Mesenchymal stem cell (in vitro differentiated cells and primary cell): Measurements from ENCODE around the gene ADAMTSL1.

Experiments used
- DNase-seq: peaks from one replicate; pipeline ENCODE4 v3.0.0-alpha.2; 2013
- H2AFZ ChIP-seq: one replicate; pipeline ENCODE4 v1.6.1; 2013; ENCODE audit warnings: low read depth, mild to moderate bottlenecking, control low read depth, inconsistent platforms, low read length, moderate library complexity
- H2AK5ac ChIP-seq: 2 replicates; pipeline ENCODE4 v1.6.1; 2013; ENCODE audit warnings: low read length, moderate library complexity, mild to moderate bottlenecking, inconsistent platforms; ENCODE audit not compliant: severe bottlenecking
- H2BK120ac ChIP-seq: one replicate; pipeline ENCODE4 v1.6.1; 2013; ENCODE audit warnings: low read depth, mild to moderate bottlenecking, inconsistent platforms, low read length, moderate library complexity
- H2BK12ac ChIP-seq, 2 experiments: one replicate each; pipeline ENCODE4 v1.6.1; 2013; ENCODE audit warnings: inconsistent platforms in 2 of 2, low read length in 2 of 2, mild to moderate bottlenecking in 2 of 2, moderate library complexity in 2 of 2, control low read depth in 1 of 2
- H2BK15ac ChIP-seq: one replicate; pipeline ENCODE4 v1.6.1; 2013; ENCODE audit warnings: mild to moderate bottlenecking, low read depth, inconsistent platforms; ENCODE audit not compliant: poor library complexity, severe bottlenecking
- H2BK5ac ChIP-seq: 2 replicates; pipeline ENCODE4 v1.6.1; 2013; ENCODE audit warnings: low read depth, mild to moderate bottlenecking, low read length, control low read depth, inconsistent platforms; ENCODE audit not compliant: poor library complexity, severe bottlenecking
- H3K14ac ChIP-seq, 2 experiments: one replicate each; pipeline ENCODE4 v1.6.1; 2013; ENCODE audit warnings: inconsistent platforms in 2 of 2, low read length in 2 of 2, control low read depth in 1 of 2, mild to moderate bottlenecking in 1 of 2, moderate library complexity in 1 of 2
- H3K18ac ChIP-seq, 2 experiments: one replicate each; pipeline ENCODE4 v1.6.1; 2013; ENCODE audit warnings: inconsistent platforms in 2 of 2, low read length in 2 of 2, control low read depth in 1 of 2, low read depth in 1 of 2, mild to moderate bottlenecking in 1 of 2
- H3K23ac ChIP-seq, 2 experiments: one replicate each; pipeline ENCODE4 v1.6.1; 2013; ENCODE audit warnings: inconsistent platforms in 2 of 2, low read length in 2 of 2, mild to moderate bottlenecking in 2 of 2, moderate library complexity in 2 of 2, control low read depth in 1 of 2
- H3K27ac ChIP-seq: 2 replicates; pipeline ENCODE4 v1.5.1; 2013; ENCODE audit warnings: mild to moderate bottlenecking, moderate library complexity, low read length, control low read depth, inconsistent platforms; ENCODE audit not compliant: poor library complexity, severe bottlenecking
- H3K27me3 ChIP-seq, 2 experiments: 2 replicates each; pipeline versions ENCODE4 v1.6.1 to v1.7.0; 2013; ENCODE audit warnings: low read length in 2 of 2, mild to moderate bottlenecking in 2 of 2, moderate library complexity in 2 of 2, control low read depth in 1 of 2, inconsistent platforms in 1 of 2; ENCODE audit not compliant: control insufficient read depth in 1 of 2, insufficient read depth in 1 of 2
- H3K36me3 ChIP-seq, 2 experiments: 2 replicates each; pipeline versions ENCODE4 v1.6.1 to v1.7.0; 2013; ENCODE audit warnings: low read length in 2 of 2, control low read depth in 1 of 2, inconsistent platforms in 1 of 2, low read depth in 1 of 2, mild to moderate bottlenecking in 1 of 2; ENCODE audit not compliant: insufficient read depth in 2 of 2, control insufficient read depth in 1 of 2
- H3K4ac ChIP-seq, 2 experiments: one replicate each; pipeline ENCODE4 v1.6.1; 2013; ENCODE audit warnings: inconsistent platforms in 2 of 2, low read length in 2 of 2, mild to moderate bottlenecking in 2 of 2, moderate library complexity in 2 of 2, control low read depth in 1 of 2, low read depth in 1 of 2
- H3K4me1 ChIP-seq: 2 replicates; pipeline ENCODE4 v1.6.1; 2013; ENCODE audit warnings: low read depth, low read length, control low read depth; ENCODE audit not compliant: control insufficient read depth, insufficient read depth
- H3K4me2 ChIP-seq: 2 replicates; pipeline ENCODE4 v1.6.1; 2013; ENCODE audit warnings: low read length, mild to moderate bottlenecking, inconsistent platforms; ENCODE audit not compliant: poor library complexity, severe bottlenecking
- H3K4me3 ChIP-seq, 2 experiments: 2 replicates each; pipeline versions ENCODE4 v1.5.1 to v1.7.0; 2013; ENCODE audit warnings: low read length in 2 of 2, mild to moderate bottlenecking in 2 of 2, control low read depth in 1 of 2, low read depth in 1 of 2; ENCODE audit not compliant: insufficient read depth in 1 of 2
- H3K79me1 ChIP-seq: replicated peaks from 2 replicates; pipeline ENCODE4 v1.6.1; 2013; ENCODE audit warnings: mild to moderate bottlenecking, control low read depth, low read length, inconsistent platforms; ENCODE audit not compliant: poor library complexity, severe bottlenecking
- H3K9ac ChIP-seq: 2 replicates; pipeline ENCODE4 v1.7.0; 2013; ENCODE audit warnings: mild to moderate bottlenecking, low read length, moderate library complexity
- H3K9me3 ChIP-seq: 2 replicates; pipeline ENCODE4 v1.7.0; 2013; ENCODE audit warnings: mild to moderate bottlenecking, low read length; ENCODE audit not compliant: control insufficient read depth
- H4K8ac ChIP-seq: one replicate; pipeline ENCODE4 v1.6.1; 2013; ENCODE audit warnings: inconsistent platforms, mild to moderate bottlenecking, low read length, moderate library complexity
- H4K91ac ChIP-seq: one replicate; pipeline ENCODE4 v1.6.1; 2013; ENCODE audit warnings: mild to moderate bottlenecking, low read length, inconsistent platforms
- WGBS: methylation state at CpG from one replicate; pipeline ENCODE4 v1.1.7; 2013; ENCODE audit warnings: mixed read lengths; 5-methylcytosine and 5-hydroxymethylcytosine counted together

ADAMTSL1 gene

GRCh38 chr9:18798508-18799290 is 324.7 kb downstream of the ADAMTSL1 start:
- H3K27ac ChIP-seq = no peak overlapping the region
- no peak overlapping the region for H2AFZ ChIP-seq
- no peak overlapping the region for H3K4ac ChIP-seq
- DNase-seq = no peak
- H2BK120ac ChIP-seq = no peak overlapping the region
- no peak overlapping the region for H2BK15ac ChIP-seq
- no peaks in the 10 kb centered on the region for H3K79me1 ChIP-seq
- no peak overlapping the region for H2AK5ac ChIP-seq
- H2BK5ac ChIP-seq = no peak overlapping the region
- no peak overlapping the region for H3K9ac ChIP-seq
- no peak overlapping the region for H3K23ac ChIP-seq
- H3K9me3 ChIP-seq = no peaks in the 10 kb centered on the region
- no peaks in the 10 kb centered on the region for H3K4me1 ChIP-seq
- H2BK12ac ChIP-seq = no peak overlapping the region
- no peak overlapping the region for H3K4me2 ChIP-seq
- H3K18ac ChIP-seq = no peak overlapping the region
- no peak overlapping the region for H3K14ac ChIP-seq
- H3K4me3 ChIP-seq = no peak overlapping the region
- H4K91ac ChIP-seq = no peak overlapping the region
- H3K36me3 ChIP-seq = peaks cover 0 to 96% of the 10 kb centered on the region in 2 experiments
- WGBS = 83% methylated on average over 5 of the region's 5 CpGs
- H3K27me3 ChIP-seq = no peaks in the 10 kb centered on the region
- H4K8ac ChIP-seq = no peak overlapping the region

DNA sequence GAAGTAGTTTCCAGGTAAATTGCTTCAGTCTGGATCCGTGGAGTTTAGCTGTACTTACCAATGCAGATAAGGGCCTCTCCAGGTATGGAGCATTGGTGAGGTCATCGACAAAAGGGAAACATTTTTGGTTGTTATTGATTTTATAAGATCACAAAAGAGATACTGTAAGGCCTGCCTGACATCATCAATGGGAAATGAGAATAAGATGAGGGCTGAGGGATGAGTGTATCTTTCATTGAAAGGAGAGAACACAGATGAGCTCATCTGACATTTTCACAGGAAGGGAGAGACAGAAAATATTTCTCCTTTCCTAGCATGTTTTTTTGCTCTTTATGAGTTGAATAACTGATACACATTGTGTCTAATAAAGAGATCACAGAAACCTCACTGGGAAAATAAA is 325.5 kb downstream of the ADAMTSL1 start:
- H3K9me3 ChIP-seq = no peaks in the 10 kb centered on the region
- H3K4me3 ChIP-seq = no peak overlapping the region

GRCh38 chr9:18800579-18800978 is 326.6 kb downstream of the ADAMTSL1 start:
- Histone ChIP-seq H2BK120ac (no peak overlapping the region), H3K4me1 (no peaks in the 10 kb centered on the region), H3K27ac (no peak overlapping the region), H3K18ac (no peak overlapping the region), H2BK5ac (no peak overlapping the region), H3K4me3 (no peak overlapping the region), H2AK5ac (no peak overlapping the region), H2BK15ac (no peak overlapping the region), H4K8ac (no peak overlapping the region), H3K9ac (no peak overlapping the region), H3K9me3 (no peaks in the 10 kb centered on the region), H4K91ac (no peak overlapping the region), H3K4ac (no peak overlapping the region), H3K79me1 (no peaks in the 10 kb centered on the region), H3K36me3 (peaks cover 0 to 95% of the 10 kb centered on the region in 2 experiments), H3K23ac (no peak overlapping the region), H3K14ac (no peak overlapping the region), H2BK12ac (no peak overlapping the region), H3K27me3 (no peaks in the 10 kb centered on the region), H3K4me2 (no peak overlapping the region), H2AFZ (no peak overlapping the region)
- WGBS = 100% methylated on average over 2 of the region's 4 CpGs
- no peak for DNase-seq

More for the DNA sequence above, 325.5 kb downstream of the ADAMTSL1 start:
- H3K4me1 ChIP-seq = no peaks in the 10 kb centered on the region
- H4K91ac ChIP-seq = no peak overlapping the region
- H2BK5ac ChIP-seq = no peak overlapping the region
- no peak overlapping the region for H2BK120ac ChIP-seq
- H3K4me2 ChIP-seq = no peak overlapping the region
- 74% methylated on average over 2 of the region's 2 CpGs for WGBS
- H3K18ac ChIP-seq = no peak overlapping the region
- H2BK15ac ChIP-seq = no peak overlapping the region
- H2AK5ac ChIP-seq = no peak overlapping the region
- no peak for DNase-seq
- peaks cover 0 to 96% of the 10 kb centered on the region in 2 experiments for H3K36me3 ChIP-seq
- no peak overlapping the region for H3K14ac ChIP-seq
- H3K27ac ChIP-seq = no peak overlapping the region
- no peak overlapping the region for H3K4ac ChIP-seq
- H3K23ac ChIP-seq = no peak overlapping the region
- H3K27me3 ChIP-seq = no peaks in the 10 kb centered on the region
- no peak overlapping the region for H2BK12ac ChIP-seq
- no peak overlapping the region for H4K8ac ChIP-seq
- no peaks in the 10 kb centered on the region for H3K79me1 ChIP-seq
- H3K9ac ChIP-seq = no peak overlapping the region
- no peak overlapping the region for H2AFZ ChIP-seq

GRCh38 chr9:18805386-18805785 is 331.4 kb downstream of the ADAMTSL1 start:
- Histone ChIP-seq H4K91ac (no peak overlapping the region), H2BK5ac (no peak overlapping the region), H2BK15ac (no peak overlapping the region), H3K4me3 (no peak overlapping the region), H3K36me3 (peaks cover 0 to 94% of the 10 kb centered on the region in 2 experiments), H3K9ac (no peak overlapping the region), H4K8ac (no peak overlapping the region), H2AK5ac (no peak overlapping the region), H3K4me1 (no peaks in the 10 kb centered on the region), H3K14ac (no peak overlapping the region), H3K9me3 (no peaks in the 10 kb centered on the region), H3K23ac (no peak overlapping the region), H2AFZ (no peak overlapping the region), H2BK120ac (no peak overlapping the region), H3K4ac (no peak overlapping the region), H3K27ac (no peak overlapping the region), H3K4me2 (no peak overlapping the region), H3K79me1 (peaks cover 1% of the 10 kb centered on the region), H3K27me3 (no peaks in the 10 kb centered on the region), H2BK12ac (no peak overlapping the region), H3K18ac (no peak overlapping the region)
- no peak for DNase-seq
- 79% methylated on average over 5 of the region's 5 CpGs for WGBS
